Measurements from ENCODE around the gene GHSR.

Gene GHSR

DNA sequence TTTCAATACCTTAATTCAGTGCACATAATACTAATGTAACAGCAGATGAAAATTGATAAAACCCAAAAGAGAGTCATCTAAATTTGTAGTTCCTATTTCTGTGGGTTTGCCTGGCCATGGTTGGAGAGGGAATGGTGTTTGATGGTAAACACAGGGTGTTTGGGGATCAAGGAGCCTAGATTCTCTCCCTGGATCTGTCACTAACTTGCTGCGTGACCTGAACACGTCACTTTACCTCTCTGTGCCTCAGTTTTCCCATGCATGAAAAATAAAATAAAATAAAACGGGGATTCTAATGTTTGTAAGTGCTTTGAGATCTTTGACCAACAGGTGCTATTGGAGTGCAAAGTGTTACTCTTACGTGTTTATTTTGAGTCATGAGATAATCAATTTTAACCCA, 49.8 kb downstream of the GHSR start:
- DNase-seq (ENCODE audit: extremely low spot score) = no peak
- ChIA-PET POLR2A (no interaction called here), CTCF (interaction anchor here (0.8 to 2.9 kb wide), 3 partner anchors 27 to 63 kb away, joined by 3 to 10 read pairs (median 4); no protein-coding TSS in a partner anchor)
- TF ChIP-seq, protein P1, sequence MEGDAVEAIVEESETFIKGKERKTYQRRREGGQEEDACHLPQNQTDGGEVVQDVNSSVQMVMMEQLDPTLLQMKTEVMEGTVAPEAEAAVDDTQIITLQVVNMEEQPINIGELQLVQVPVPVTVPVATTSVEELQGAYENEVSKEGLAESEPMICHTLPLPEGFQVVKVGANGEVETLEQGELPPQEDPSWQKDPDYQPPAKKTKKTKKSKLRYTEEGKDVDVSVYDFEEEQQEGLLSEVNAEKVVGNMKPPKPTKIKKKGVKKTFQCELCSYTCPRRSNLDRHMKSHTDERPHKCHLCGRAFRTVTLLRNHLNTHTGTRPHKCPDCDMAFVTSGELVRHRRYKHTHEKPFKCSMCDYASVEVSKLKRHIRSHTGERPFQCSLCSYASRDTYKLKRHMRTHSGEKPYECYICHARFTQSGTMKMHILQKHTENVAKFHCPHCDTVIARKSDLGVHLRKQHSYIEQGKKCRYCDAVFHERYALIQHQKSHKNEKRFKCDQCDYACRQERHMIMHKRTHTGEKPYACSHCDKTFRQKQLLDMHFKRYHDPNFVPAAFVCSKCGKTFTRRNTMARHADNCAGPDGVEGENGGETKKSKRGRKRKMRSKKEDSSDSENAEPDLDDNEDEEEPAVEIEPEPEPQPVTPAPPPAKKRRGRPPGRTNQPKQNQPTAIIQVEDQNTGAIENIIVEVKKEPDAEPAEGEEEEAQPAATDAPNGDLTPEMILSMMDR (IDR thresholded peaks at IDR 0.05; ENCODE audit: control extremely low read depth, extremely low read depth, low read depth, missing control alignments) = no peak

DNA sequence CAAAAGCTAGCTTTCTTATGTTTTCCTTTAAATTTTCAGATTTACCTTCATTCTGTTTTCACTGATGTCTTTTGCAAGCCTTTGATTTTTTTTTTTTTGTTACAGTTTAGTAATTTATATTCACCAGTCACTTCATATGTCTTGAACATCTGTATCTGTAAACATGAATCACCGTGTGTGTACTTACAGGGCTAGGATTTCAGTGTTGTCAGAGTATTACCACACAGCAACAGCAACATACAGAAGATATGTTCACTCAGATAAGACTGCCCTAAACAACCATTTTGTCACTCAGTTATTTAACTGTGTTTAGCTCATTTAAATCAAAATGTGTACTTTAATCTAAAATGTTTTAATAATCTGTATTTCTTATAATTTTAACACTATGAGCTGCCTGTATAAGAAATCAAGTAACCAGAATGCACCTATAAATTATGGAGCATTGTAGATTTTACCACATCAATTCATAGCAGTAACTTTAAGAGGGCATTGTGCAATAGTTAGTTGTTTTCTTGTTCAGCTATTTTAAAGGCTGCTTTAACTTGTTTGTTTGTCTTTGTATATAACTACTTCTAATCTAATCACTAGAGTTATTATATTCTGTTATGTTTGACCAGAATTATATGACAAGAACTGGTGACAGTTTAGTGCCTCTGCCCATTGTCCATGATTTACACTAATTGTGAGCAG, 50.4 kb downstream of the GHSR start:
- ChIA-PET CTCF (interaction anchor here (1.5 to 2.9 kb wide), 3 partner anchors 14 to 64 kb away, joined by 3 to 10 read pairs (median 4); no protein-coding TSS in a partner anchor), POLR2A (no interaction called here)
- TF ChIP-seq, protein P1 (IDR thresholded peaks at IDR 0.05; ENCODE audit: control extremely low read depth, extremely low read depth, low read depth, missing control alignments) = no peak
- DNase-seq (ENCODE audit: extremely low spot score) = no peak

DNA sequence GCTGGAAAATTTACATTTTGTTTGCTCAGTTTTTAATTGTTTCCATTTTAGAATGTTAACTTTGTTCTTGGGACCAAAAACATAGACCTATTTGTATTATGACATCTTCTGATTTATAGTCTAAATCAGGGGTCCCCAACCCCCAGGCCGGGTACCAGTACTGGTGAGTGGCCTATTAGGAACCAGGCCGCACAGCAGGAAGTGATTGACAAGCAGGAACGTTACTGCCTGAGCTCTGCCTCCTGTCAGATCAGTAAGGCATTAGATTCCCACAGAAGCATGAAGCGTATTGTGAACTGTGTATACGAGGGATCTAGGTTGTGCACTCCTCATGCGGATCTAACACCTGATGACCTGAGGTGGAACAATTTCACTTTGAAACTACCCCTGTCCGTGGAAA, 51.9 kb downstream of the GHSR start:
- TF ChIP-seq, protein P1 (IDR thresholded peaks at IDR 0.05; ENCODE audit: control extremely low read depth, extremely low read depth, low read depth, missing control alignments) = no peak
- ChIA-PET POLR2A (no interaction called here), CTCF (interaction anchor here (1.1 to 2.9 kb wide), 2 partner anchors 65 to 276 kb away, joined by 3 to 10 read pairs; no protein-coding TSS in a partner anchor)
- no peak for DNase-seq (ENCODE audit: extremely low spot score)

DNA sequence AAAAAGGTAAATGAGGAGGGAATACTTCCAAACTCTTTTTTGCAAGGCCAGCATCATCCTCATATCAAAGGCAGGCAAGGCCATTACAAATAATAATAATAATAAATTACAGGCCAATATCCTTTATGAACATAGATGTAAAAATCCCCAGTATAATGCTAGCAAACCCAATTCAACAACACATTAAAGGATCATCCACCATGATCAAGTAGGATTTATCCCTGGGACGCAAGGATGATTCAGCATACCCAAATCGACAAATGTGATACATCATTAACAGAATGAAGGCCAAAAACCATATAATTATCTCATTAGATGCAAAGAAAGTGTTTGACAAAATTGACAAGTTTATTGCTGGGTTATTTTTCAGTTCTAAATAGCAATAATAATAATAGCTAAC, 53.6 kb downstream of the GHSR start:
- no peak for DNase-seq (ENCODE audit: extremely low spot score)
- TF ChIP-seq, protein P1 (IDR thresholded peaks at IDR 0.05; ENCODE audit: control extremely low read depth, extremely low read depth, low read depth, missing control alignments) = no peak
- CTCF ChIA-PET = no interaction called here
- POLR2A ChIA-PET = no interaction called here
